ENCODE data around the gene PTPRK.

PTPRK gene

GRCh38 chr6:128526152-128526914 lies 5.9 kb upstream of the PTPRK start:
- TF ChIP-seq, protein P1, sequence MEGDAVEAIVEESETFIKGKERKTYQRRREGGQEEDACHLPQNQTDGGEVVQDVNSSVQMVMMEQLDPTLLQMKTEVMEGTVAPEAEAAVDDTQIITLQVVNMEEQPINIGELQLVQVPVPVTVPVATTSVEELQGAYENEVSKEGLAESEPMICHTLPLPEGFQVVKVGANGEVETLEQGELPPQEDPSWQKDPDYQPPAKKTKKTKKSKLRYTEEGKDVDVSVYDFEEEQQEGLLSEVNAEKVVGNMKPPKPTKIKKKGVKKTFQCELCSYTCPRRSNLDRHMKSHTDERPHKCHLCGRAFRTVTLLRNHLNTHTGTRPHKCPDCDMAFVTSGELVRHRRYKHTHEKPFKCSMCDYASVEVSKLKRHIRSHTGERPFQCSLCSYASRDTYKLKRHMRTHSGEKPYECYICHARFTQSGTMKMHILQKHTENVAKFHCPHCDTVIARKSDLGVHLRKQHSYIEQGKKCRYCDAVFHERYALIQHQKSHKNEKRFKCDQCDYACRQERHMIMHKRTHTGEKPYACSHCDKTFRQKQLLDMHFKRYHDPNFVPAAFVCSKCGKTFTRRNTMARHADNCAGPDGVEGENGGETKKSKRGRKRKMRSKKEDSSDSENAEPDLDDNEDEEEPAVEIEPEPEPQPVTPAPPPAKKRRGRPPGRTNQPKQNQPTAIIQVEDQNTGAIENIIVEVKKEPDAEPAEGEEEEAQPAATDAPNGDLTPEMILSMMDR (IDR thresholded peaks at IDR 0.05; ENCODE audit: low read depth, low read length, missing control alignments), result no peak
- H3K4me3 ChIP-seq (ENCODE audit: low read depth, low read length), result no peak overlapping the region
- no peak for DNase-seq (ENCODE audit: low read depth)

DNA sequence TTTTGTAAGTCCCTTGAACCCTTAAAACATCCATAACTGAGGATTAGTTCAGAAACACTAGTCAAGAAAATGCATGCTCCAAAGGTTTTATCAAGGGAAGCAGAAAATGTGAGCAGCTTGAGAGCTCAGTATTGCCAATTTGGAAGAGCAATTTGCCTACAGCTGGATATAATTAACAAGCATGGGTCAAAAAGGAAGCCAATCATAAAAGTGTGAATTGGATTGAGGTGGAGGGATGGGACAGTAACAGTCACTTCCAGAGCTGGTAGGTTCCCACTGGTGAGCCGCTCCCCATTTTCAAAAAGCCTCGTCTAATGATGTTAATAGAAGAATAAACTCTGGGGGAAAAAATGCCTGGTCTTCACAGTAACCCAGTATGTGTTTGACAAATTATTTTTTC lies 5.0 kb upstream of the PTPRK start:
- DNase-seq (ENCODE audit: low read depth), result no peak
- no peak overlapping the region for H3K4me3 ChIP-seq (ENCODE audit: low read depth, low read length)
- TF ChIP-seq, protein P1 (IDR thresholded peaks at IDR 0.05; ENCODE audit: low read depth, low read length, missing control alignments), result no peak

DNA sequence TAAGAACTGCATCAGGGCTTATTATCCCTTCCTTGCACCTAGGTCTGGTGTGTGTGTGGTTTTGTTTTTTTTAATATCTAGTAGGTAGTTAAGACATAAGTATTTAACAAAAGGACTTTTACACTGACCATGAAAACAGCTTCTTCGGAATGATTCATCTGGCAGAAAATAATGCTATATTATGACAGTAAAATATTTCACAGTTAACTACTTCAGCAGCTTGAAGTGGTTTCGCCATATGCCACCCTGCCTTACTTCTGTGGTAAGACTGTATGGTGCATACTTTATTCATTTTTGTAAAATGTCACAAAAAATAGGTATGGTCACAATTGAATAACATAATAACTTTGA lies 858 bp upstream of the PTPRK start:
- H3K4me3 ChIP-seq (ENCODE audit: low read depth, low read length), result no peak overlapping the region
- TF ChIP-seq, protein P1 (IDR thresholded peaks at IDR 0.05; ENCODE audit: low read depth, low read length, missing control alignments), result no peak
- no peak for DNase-seq (ENCODE audit: low read depth)

GRCh38 chr6:128519931-128520435 lies 416 bp downstream of the PTPRK start:
- TF ChIP-seq, protein P1 (IDR thresholded peaks at IDR 0.05; ENCODE audit: low read depth, low read length, missing control alignments), result no peak
- peak overlapping the region; percentile 49 for H3K4me3 ChIP-seq (ENCODE audit: low read depth, low read length)
- no peak for DNase-seq (ENCODE audit: low read depth)

DNA sequence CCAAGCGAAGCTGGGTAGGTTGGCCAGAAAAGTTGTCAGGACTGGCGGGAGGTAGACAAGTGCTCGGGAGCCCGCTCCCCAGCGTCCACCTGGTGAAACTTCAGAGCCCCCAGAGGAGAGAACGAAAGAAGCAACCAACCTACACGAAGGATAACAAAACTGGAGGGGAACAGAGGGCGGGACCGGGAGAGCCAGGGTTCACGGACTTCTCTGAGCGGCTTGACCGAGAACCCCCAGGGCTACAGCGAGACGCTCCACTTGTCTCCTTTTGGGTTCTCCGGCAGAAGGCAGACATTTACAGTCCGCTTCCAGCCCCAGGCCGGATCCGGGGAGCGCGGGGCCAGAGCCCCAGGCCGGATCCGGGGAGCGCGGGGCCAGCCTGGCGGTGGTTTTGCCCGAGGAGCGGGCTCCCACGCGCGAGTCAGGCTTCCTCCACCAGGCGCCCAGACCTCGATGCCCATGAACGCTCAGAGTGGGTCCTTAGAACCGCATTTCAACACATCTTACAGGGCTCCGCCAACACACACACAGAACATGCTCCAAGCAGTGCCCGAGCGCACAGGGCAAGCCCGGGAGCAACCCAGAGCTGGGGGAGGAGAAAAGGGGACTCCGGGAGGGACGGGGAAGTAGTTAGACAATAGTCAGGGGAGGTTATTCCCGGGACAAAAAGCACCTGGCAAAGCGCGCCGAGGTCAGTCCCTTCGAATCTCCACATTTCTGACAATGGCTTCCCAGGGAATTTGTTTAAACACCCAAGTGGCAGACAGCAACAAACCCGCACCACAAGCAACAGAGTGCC lies 1.1 kb downstream of the PTPRK start:
- DNase-seq (ENCODE audit: low read depth), result no peak
- TF ChIP-seq, protein P1 (IDR thresholded peaks at IDR 0.05; ENCODE audit: low read depth, low read length, missing control alignments), result no peak
- peak overlapping the region; percentile 49 for H3K4me3 ChIP-seq (ENCODE audit: low read depth, low read length)

DNA sequence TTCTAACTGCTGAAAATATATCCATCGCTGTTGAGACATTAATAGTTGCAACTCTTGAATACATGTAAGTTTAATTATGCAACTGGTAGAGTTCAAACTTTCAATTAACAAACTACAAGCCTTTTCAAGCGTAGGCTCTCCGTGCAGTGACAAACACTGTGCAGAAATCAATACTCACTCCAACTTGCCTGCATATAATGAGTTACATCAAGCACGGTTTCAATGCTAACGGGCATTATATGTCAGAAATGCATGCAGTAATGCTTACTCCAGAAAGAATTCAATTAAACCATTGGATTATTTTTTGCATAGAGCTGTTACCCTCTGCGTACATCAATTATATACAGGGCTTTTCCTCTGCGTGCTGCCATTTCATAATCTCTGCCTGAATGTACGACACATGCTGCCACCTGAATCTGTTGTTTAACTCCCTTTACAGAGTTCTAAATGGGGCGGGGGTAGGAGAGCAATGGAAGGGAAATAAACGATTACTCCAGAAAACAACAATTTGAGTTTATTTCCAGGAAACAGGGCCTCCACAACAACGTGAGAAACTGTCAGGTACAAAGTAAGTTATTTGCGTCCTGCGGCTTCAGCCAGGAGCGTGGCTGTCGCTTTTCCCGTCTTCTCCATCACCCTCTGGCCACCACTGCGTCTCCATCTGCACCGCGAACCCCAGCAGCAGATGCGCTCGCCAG lies 1.8 kb downstream of the PTPRK start:
- no peak for DNase-seq (ENCODE audit: low read depth)
- no peak overlapping the region for H3K4me3 ChIP-seq (ENCODE audit: low read depth, low read length)
- TF ChIP-seq, protein P1 (IDR thresholded peaks at IDR 0.05; ENCODE audit: low read depth, low read length, missing control alignments), result no peak
